Stimulated activated CD4-positive, alpha-beta T cell treated with anti-CD3 and anti-CD28 coated beads, TNF-alpha, amount 100 ng/mL, for 1 hour (primary cell): Measurements from ENCODE around the gene UCN3.
"Not testable (repeated sequence)": the region's sequence is repeated elsewhere in the genome, so short reads cannot be mapped to it uniquely, and the experiment has no call there.

ENCODE experiments used
- DNase-seq, 3 donors: peaks; one replicate each; pipeline ENCODE4 v3.0.0-alpha.2; 2020; ENCODE audit warnings: low read depth in 3 of 3, low spot score in 1 of 3

Gene UCN3

GRCh38 chr10:5365928-5366327 is 1.2 kb downstream of the UCN3 start:
- DNase-seq, result no peak

- DNase-seq, result no peak
Measured at GRCh38 chr10:5369362-5370158, 4.8 kb downstream of the UCN3 start.

- DNase-seq, result no peak
Measured at GRCh38 chr10:5370493-5371352, 6.0 kb downstream of the UCN3 start.

- DNase-seq, result no peak
Measured at GRCh38 chr10:5373307-5373706, 8.5 kb downstream of the UCN3 start.

GRCh38 chr10:5373891-5374611 is 9.3 kb downstream of the UCN3 start:
- no peak for DNase-seq

- DNase-seq, result no peak
Measured at GRCh38 chr10:5376450-5376849, 11.7 kb downstream of the UCN3 start.

GRCh38 chr10:5379202-5379601 is 14.4 kb downstream of the UCN3 start:
- DNase-seq, result not testable (repeated sequence)

- DNase-seq, result not testable (repeated sequence)
Measured at GRCh38 chr10:5380395-5380794, 15.6 kb downstream of the UCN3 start.

GRCh38 chr10:5381187-5381586 is 16.4 kb downstream of the UCN3 start:
- no peak for DNase-seq

- no peak for DNase-seq
Measured at GRCh38 chr10:5385224-5385623, 20.5 kb downstream of the UCN3 start.

GRCh38 chr10:5387169-5387568 is 22.4 kb downstream of the UCN3 start:
- DNase-seq, result no peak

- no peak for DNase-seq
Measured at GRCh38 chr10:5390607-5391205, 25.9 kb downstream of the UCN3 start.

GRCh38 chr10:5391790-5392189 is 27.0 kb downstream of the UCN3 start:
- no peak for DNase-seq

- no peak for DNase-seq
Measured at GRCh38 chr10:5393529-5393928, 28.8 kb downstream of the UCN3 start.

GRCh38 chr10:5395168-5395567 is 30.4 kb downstream of the UCN3 start:
- DNase-seq, result no peak

- no peak for DNase-seq
Measured at GRCh38 chr10:5396556-5397300, 32.0 kb downstream of the UCN3 start.

- DNase-seq, result no peak
Measured at GRCh38 chr10:5399332-5399731, 34.6 kb downstream of the UCN3 start.

GRCh38 chr10:5400468-5401240 is 35.9 kb downstream of the UCN3 start:
- DNase-seq, result no peak

GRCh38 chr10:5402798-5403197 is 38.0 kb downstream of the UCN3 start:
- no peak for DNase-seq
